Right hindlimb (tissue), 1 donor: ENCODE data around the gene MXRA8.
"Not testable (repeated sequence)": the region's sequence is repeated elsewhere in the genome, so short reads cannot be mapped to it uniquely, and the experiment has no call there.

Source experiments
- DNase-seq: peaks from one replicate; pipeline ENCODE4 v3.0.0-alpha.2; 2018

MXRA8 gene

GRCh38 chr1:1318777-1319645 lies 39.3 kb downstream of the MXRA8 start:
- no peak for DNase-seq

GRCh38 chr1:1318131-1318652 lies 40.2 kb downstream of the MXRA8 start:
- peak; percentile 82 for DNase-seq

GRCh38 chr1:1317420-1317819 lies 40.9 kb downstream of the MXRA8 start:
- DNase-seq: no peak

GRCh38 chr1:1316199-1316598 lies 42.2 kb downstream of the MXRA8 start:
- not testable (repeated sequence) for DNase-seq

DNA sequence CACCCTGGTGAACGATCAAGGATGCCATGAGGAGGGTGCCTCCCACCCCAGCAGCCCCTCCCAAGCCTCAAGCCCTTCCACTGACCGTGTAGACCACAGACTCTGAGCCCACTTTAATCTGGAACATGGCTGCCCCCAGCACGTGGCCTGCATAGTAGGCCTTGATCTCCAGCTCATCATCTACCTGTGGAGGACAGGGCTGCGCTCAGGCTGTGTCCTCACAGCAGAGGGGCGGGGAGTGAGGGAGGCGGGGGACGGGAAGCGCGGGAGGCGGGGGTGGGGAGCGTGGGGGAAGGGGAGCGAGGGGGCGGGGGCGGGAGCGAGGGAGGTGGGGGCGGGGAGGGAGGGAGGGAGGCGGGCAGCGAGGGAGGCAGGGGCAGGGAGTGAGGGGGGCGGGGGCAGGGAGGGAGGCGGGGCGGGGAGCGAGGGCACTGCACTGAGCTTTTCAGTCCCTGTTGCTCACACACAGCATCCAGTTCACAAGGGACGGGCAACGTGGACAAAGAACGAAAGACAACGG lies 42.9 kb downstream of the MXRA8 start:
- no peak for DNase-seq

DNA sequence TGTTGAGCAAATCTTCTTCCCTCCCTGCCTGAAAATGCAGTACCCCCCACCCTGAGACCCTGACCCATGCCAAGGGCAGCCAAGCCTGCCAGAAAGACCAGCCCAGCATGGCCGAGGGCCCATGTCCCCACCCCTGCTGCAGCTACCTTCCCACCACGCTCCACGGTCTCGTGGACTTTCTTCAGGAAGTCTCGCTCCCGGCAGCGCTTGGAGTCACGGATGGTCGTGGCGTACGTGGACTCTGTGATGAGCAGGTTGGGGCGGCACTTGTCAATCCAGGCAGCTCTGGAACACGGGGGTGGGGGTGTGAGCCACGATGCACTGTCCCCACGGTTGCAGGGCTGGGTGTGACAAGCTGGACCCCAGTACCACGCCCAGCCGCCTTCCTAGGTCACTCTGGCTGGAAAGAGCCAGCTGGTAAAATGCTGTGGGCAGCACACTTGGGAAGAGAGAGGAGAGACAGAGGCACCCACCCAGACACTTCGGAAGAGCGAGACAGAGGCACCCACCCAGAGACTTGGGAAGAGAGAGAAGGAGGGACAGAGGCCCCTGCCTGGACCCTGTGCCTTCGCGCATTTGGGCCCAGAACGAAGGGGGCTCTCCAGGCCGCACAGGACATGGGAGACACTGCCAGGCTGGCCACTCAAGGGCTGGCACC lies 43.5 kb downstream of the MXRA8 start:
- DNase-seq: no peak

- DNase-seq: no peak
Observed at GRCh38 chr1:1314237-1314586, 44.1 kb downstream of the MXRA8 start.

DNA sequence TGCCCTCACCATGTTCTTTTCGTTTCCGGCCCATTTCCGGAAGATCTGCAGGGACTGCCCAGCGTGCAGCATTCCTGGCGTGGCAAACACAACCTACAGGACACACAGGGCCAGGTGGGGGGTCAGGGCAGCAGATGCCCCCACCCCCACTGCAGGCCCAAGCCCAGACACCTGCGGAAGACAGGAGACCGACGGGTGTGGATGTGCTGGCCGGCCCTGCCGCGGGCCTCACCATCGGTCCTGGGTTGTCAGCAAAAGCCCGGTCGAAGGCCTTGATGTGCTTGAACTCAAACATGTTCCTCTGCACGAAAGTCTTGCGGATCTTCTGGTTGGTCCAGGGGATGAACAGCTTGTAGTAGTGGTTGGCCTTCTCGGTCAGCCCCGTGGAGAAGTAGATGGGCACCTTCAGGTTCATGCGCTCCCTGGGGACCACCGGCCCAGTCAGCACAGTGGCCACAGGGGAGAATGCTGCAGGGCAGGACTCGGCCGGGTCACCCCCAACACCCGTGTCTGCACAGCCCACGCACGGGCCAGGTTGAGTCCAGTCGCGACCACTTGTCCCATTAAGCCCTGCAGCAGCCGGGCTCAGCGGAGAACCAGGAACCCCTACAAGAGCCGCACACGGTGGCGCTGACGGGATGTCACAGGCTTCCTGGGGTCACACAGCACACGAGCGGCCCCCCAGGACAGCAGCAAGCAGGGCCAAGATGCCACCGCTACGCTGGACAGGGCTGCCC lies 44.7 kb downstream of the MXRA8 start:
- no peak for DNase-seq

GRCh38 chr1:1312450-1313314 lies 45.7 kb downstream of the MXRA8 start:
- DNase-seq: no peak

DNA sequence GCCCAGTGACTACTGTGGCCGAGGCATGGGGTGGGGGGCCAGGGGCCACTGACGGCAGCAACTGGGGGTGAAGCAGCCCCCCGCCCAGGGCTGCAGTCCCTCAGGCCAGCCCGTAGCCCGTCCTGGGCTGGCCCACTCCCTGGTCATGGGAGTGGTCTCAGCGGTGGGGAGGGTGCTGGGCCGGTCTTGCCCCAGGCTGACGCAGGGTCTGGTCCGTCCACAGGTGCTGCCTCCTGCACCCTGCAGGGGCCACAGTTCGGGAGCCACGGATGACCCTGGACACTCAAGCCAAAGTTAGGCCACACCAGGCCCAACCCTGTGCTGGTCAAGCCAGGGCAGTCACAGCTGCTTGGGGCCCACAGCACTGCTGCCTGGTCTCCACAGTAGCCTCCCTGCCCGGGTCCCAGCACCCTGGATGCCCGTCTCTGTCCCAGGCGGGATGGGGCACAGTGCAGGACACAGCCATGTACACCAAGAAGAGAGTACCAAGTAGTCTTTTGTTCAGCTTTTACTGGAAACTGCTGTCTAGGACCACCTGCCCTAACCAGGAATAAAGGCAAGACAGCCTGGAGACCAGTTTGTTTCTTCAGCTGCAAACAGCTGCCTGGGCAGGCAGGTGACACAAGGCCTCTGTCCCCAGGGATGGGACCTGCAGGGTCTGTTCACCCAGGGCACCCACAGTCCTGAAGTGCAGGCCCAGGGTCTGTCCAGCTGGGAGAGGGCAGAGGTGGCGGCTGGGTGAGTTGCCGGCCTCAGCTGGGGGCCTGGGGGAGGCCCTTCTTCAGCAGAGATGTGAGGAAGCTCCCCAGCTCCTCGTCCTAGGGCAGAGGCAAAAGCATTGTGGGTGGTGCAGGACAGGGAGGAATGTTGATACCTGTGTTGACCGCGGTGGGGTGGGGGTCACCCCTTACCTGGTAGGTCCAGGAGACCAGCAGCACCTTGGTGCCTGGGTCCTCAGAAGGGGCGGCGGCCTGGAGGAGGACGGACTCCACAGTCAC lies 46.9 kb downstream of the MXRA8 start:
- DNase-seq: no peak

DNA sequence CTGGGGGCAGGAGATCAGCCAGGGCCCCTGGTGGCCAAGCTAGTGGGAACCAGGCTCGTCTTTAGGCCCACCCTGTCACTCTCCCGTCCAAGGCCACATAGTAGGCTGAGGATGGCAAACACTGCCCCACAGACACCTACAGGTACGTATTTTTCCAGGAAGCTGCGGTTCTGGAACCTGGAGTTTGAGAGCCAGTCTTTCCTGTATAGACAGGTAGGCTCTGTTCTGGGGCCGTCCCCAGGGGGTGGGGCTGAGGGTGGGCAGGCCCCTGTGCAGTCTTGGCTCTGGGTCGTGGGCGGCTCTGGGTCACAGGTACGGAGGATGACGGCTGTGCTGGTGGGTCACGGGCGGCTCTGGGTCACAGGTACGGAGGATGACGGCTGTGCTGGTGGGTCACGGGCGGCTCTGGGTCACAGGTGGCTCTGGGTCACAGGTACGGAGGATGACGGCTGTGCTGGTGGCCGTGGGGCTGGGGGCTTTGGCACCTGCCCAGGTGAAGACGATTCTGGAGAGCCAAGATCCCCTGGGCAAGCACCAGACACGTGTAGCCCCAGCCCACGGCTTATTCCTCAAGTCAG lies 47.8 kb downstream of the MXRA8 start:
- DNase-seq: no peak

DNA sequence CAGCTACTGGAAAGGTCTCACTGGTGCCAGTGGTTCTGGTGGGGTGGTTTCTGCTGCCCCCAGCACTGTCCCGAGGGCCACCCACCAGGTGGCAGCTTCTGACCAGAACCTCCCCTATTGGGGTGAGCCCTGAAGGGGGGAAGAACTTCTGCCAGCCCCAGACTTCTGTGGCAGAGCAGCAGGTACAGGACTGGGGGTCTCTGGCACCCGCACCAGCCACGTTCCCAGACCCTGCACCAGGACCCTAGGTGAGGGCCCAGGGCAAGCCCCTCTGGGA lies 48.3 kb downstream of the MXRA8 start:
- no peak for DNase-seq

GRCh38 chr1:1309251-1310108 lies 48.9 kb downstream of the MXRA8 start:
- DNase-seq: no peak

DNA sequence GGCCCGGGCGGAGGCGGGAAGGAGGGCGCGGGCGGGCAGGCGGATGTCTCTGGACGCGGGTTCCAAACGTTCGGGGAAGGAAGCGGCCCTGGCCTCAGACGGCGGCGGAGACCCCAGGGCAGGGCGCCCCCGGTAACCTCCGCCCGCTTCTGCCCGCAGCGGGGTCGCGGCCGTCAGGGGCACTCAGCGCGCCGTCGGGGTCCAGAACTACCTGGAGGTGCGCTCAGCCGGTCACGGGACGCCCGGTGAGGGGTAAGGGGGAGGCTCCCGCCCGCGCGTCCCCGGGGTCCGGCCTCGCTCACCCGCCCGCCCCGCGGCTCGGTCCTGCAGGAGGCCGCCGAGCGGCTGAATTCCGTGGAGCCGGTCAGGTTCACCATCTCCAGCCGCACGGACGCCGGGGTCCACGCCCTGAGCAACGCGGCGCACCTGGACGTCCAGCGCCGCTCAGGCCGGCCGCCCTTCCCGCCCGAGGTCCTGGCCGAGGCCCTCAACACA lies 49.6 kb downstream of the MXRA8 start:
- no peak for DNase-seq

GRCh38 chr1:1307923-1308755 lies 50.2 kb downstream of the MXRA8 start, which contains the start of the genes ACAP3 and PUSL1:
TSS of gene ACAP3 (minus strand) at chr1:1307930. CDS start at chr1:1307815, 115 bp downstream.
TSS of gene PUSL1 (plus strand) at chr1:1308597. CDS start at chr1:1308644, 47 bp downstream.
- peak; percentile 93 for DNase-seq

GRCh38 chr1:1307261-1307922 lies 51.0 kb downstream of the MXRA8 start:
- DNase-seq: peak; percentile 36

GRCh38 chr1:1306661-1307260 lies 51.6 kb downstream of the MXRA8 start:
- no peak for DNase-seq
